ENCODE results near the gene MAP6D1.

Gene MAP6D1

DNA sequence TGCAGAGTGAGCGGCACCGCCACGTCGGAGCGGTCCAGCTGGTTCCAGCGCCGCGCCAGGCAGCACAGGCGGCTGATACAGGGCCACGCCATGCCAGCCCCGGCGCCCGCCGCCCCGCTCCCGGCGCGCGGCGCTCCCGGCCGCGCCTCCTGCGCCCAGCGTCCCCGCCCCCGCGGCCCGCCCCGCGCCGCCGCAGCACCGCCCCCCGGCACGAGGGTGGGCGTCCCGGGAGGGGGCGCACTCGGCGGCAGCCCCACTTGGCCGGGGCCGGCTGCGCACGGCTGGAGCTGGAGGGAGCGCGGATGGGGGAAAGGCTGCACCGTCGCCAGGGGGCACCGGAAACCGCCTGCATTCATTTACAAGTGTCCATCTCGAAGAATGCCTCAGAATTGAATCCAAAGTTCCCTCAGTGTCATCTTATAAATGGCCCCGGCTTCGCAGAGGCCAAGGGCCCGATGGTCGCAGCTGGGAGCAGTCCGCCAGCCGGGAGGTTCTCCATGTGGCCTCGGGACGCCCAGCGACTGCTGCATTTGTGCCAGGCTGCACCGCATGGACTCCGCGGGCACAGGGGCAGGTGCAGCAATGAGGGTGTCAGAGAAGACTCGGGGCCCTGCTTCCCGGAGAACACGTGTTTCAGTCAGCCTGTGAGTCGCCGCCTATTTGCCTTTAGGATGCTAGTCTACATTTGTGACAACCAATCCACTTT, at the start of gene MAP6D1:
TSS of gene MAP6D1 (minus strand) at position 122 of the 706 bp plus-strand sequence. CDS start at position 92, 30 bp downstream.
- no peak for DNase-seq

DNA sequence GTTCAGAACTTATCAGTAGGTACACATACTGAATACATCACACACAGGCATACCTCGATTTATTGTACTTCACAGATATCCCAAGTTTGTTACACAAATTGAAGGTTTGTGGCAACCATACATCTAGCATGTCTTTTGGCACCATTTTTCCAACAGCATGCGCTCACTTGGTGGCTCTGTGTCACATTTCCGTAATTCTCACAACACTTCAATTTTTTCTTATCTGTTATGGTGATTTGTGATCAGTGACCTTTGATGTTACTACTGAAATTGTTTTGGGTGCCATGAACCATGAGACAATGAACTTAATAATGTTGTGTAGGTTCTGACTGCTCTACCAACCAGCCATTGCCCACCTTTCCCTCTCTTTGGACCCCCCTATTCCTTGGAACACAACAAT, 48.5 kb upstream of the MAP6D1 start:
- no peak for DNase-seq

DNA sequence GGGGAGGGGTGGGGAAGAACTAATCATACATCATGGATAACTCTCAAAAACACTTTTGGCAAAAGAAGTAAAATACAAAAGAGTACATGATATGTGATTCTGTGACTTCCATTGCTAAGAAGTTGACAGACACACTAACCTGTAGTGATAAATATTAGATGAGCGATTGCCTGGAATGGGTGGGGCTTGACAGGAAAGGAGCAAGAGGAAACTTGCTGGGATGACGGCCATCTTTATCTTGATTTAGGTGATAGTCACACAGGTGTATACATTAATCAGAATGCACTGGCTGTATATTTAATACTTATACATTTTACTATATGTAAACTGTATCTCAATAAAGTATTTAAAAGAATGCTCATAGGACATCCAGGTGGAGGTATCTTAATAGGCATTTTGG, 46.2 kb upstream of the MAP6D1 start:
- no peak for DNase-seq

DNA sequence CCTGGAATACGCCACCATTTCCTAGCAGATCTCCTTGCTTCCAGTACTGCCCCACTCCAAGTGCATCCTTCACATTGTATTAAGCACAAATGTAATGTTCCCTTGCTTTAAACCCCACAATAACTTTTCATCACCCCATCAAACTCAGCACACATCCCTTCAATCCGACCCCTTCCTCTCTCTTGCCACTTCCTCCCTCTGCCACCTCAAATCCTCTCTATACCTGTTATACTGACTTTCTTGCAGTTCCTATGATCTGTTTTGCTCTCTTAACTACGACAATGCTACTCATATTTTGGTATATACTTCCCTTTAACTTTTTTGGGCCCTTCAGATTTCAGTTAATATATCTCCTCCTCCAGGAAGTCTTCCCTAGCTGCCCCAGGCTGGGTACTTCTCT, 45.2 kb upstream of the MAP6D1 start:
- no peak for DNase-seq

DNA sequence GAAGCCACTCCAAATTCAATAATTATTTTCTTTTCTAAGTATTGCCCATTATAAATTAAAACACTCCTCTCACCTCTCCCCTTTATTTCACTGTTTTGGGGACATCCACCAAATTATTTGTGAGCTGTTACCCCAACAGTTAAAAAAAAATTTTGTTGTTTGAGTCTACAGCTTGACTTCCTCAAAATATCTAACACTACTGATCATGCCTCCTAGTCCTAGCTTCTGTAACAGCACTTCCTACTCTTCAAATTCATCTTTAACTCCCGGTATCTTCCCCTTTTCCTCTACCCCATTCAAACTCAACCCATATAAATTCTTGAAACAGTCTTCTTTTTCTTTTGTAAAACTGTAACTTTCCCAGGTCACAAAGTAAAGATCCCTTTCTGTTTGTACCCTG, 43.4 kb upstream of the MAP6D1 start:
- DNase-seq = no peak

DNA sequence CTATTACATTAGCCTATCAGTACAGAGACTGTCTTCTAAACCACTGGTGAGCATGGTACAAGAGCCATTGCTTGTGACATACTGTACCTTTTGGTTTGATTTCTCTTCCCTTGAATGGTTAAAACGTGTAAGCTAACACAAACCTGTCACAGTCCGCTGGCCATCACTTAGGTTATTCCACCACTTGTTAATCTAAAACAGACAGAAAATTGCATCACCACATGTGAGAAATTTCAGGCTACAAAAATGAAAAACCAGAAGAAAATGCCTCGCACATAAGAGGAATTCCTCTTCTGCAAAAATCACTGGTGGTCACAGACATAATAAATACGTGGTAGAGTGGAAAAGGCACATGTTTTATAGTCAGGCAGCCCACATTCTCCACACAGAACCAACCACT, 37.2 kb upstream of the MAP6D1 start:
- DNase-seq = no peak

DNA sequence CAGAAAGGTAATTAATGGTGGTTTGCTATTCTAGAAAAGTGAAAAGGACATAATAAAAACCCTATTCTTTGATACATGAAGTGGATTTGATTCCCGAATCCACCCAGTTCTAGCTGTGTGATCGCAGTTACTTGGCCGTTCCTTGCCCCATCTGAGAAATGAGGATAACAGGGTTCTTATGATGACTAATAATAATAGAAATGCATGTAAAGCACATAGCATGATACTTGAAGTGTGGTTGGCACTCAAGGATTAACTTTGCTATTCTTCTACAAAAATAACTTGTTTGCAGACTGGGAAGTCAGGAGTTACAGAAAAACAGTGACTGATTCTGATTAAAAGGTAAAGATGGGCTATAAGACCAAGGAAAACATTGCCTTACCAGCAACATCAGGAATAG, 32.5 kb upstream of the MAP6D1 start:
- no peak for DNase-seq

DNA sequence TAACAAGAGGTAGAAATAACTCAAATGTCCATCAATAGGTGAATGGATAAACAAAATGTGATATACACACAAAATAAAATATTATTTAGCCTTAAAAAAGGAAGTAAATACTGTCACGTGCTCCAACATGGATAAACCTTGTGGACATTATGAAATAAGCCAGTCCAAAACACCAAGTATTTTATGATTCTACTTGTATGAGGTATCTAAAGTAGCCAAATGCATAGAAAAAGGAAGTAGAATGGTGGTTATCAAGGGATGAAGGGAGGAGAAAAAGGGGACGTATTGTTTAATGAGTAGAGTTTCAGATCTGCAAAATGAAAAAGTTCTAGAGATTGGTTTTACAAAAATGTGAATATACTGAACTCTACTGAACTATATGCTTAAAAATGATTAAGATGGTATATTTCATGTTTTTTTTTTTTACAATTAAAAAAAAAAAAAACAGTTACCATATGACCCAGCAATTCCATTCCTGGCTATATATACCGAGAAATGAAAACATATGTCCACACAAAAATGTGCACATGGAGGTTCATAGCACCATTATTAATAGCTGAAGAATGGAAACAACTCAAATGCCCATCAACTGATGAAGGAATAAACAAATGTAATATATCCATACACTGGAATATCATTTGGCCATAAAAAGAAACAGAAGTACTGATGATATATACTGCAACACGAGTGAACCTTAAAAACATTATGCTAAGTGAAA, 29.1 kb upstream of the MAP6D1 start:
- no peak for DNase-seq

DNA sequence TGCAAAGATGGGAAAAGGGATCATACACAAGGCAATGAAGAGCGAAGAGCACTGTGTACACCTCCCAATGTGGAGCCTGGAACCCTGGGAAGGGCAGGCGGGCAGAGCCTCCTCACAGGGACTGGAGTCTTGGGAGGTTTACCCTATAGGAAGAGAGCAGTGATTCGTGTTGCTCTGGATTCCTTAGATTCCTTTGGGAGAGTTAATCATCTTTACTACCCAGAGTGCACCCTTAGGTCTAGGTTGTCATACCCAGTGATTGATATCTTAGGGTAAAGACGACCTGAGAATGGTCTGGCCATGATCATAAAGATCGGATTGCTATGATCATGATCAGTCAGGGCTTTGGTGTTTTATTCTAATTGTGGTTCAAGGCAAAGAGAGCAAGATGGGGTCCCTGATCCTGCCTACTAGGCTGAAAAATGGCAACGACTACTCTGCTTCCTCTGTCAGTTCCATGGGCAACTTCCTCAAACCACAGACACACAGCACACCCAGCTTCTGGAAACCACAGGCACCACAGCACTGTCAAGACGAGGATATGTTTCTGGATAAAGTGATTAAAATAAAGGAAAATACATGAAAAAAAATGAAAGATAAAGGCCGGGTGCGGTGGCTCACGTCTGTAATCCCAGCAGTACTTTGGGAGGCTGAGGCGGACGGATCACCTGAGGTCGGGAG, 20.4 kb upstream of the MAP6D1 start:
- DNase-seq = no peak

DNA sequence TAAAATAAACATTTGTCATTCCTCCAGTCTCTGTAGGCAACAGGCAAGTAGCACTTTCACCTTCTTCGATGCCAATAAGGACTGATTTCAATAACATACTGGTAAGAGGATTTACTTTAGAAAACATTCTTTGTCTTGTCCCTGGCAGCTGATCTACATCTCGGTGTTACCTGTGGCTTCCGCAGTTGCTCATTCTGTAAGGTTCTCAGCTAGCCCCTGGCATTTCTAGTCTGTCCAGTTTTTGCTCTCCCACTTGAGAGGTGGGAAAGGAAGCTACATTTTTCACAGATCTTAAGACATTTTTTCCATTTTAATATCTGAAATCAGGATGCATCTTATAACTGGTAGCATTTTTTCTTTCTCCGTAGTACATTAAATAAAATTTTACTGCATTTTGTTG, 19.7 kb upstream of the MAP6D1 start:
- DNase-seq = no peak

DNA sequence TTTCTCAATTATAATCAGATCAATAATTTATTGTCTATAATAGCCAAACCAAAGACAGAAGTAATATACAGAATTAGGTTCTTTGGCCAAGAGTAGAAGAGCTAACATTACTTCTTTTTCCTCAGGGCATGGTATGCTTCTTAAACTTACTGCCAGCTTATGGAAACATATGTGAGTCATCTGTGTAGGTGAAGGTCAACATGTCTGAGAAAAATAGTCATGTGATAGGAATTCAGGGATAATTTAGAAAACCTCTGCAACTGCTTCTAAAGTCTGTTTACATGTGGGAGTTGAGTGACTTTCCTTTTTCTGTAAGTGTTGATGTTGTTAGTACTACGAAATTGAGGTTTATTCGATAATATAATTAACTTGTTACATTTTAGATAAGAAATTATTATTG, 19.2 kb upstream of the MAP6D1 start:
- DNase-seq = no peak

DNA sequence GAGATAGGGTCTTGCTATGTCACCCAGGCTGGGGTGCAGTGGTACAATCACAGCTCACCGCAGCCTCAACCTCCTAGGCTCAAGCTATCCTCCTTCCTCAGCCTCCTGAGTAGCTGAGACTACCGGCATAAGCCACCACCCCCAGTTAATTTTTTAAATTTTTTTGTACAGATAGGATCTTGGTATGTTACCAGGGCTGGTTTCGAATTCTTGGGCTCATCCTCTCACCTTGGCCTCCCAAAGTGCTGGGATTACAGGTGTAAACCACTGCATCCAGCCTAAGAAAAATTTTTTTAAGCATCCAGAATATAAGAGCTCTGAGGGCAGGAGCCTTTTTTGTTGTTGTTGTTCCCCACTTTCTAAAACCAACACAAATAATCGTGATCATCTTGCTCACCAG, 14.4 kb upstream of the MAP6D1 start:
- DNase-seq = no peak

DNA sequence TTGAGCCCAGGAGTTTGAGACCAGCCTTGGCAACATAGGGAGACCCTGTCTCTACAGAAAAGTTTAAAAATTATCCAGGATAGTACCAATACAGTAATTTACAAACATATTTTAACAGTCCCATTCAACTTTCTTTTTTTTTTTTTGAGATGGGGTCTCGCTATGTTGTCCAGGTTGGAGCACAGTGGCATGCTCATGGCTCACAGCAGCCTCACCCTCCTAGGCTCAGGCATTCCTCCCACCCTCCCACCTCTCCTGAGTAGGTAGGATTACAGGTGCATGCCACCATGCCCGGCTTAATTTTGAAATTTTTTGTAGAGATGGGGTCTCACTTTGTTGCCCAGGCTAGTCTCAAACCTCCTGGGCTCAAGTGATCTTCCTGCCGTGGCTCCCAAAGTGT, 12.5 kb upstream of the MAP6D1 start:
- no peak for DNase-seq

DNA sequence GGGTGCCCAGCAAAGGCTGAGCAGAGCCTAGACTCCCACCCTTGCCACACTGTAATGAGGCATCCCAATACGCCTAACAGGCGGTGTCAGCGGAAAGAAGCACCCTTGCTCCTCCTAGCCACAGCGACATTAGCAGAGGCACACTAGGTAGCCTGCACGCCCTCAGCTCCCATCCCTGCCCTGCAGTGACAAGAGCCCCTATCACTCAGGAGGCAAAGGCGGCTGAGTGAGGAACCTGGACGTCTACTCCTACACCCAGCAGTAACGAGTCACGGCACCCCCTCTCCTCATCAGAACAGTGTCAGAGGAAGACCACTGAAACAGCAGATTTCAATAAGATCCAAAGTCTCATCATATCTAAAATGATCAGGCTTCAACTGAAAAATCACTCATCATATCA, 12.0 kb upstream of the MAP6D1 start:
- no peak for DNase-seq

DNA sequence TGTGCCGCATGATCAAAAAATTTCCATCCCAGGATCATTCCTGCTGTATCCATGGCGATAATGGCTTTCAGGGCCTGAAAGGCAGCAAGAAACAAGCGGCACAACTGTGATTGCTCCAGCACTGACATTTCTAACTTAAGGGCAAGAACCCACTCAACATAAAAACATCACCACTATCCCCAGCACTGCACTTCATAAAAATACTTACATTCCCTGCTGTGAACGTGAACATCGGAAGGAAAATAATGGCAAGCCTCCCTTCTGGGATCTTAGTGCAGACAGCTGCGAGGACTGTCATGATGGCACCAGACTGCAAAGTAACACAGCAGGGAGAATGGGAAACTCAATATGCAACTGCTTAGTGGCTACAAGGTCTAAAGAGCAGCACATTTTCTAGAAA, 8.1 kb upstream of the MAP6D1 start:
- no peak for DNase-seq

DNA sequence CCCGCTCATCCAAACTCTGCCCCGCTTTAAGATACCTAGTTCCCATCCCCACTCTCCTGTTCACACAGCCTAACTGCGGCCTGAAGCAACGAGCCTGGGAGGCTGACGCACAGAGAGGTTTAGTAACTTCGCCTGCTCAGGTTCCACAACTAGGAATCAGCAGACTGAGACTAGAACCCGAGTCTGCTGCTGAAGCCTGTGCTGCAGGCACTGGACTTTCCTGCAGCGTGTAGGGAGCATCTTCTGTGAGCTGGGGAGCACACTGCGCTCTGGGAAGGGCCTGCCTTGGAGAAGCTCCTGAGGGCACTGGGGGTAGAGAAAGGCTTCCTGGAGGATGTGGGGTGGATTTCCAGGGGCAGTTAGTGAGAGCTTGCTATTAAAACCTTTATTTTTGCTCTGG, 4.8 kb upstream of the MAP6D1 start:
- no peak for DNase-seq

DNA sequence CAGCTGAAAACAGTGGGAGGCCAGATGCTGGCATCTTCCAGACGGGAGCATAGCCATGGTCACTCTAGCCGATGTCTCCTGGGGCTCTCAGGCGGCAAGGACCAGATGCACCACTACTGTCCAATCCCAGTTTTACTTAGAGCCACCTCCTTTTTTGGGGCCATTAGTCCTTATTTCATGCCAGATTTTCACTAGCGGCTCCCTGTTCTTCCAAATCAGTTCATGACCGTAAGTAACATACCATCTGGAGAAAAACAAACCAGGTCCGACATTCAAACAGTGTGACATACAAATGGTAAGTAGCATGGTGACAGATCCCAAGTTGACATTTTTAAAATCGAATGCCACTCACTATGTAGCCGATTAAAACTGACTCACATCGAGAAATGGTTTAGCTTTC, 4.1 kb upstream of the MAP6D1 start:
- DNase-seq = no peak

DNA sequence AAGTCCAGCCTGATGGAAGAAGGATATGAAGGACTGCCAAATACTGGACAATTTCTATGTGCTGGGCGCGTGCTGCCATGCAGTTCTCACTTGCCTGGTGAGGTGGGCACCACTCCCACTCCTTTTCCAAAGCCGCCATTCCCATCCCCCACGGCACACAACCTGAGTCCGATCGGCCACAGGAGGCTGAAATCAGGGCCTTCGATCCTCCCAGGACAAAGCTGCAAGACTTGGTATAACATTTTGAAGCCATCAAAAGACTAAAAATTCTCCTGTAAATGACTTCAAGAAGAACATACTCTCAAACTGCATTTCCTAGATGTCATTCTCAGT, 3.1 kb upstream of the MAP6D1 start:
- no peak for DNase-seq

DNA sequence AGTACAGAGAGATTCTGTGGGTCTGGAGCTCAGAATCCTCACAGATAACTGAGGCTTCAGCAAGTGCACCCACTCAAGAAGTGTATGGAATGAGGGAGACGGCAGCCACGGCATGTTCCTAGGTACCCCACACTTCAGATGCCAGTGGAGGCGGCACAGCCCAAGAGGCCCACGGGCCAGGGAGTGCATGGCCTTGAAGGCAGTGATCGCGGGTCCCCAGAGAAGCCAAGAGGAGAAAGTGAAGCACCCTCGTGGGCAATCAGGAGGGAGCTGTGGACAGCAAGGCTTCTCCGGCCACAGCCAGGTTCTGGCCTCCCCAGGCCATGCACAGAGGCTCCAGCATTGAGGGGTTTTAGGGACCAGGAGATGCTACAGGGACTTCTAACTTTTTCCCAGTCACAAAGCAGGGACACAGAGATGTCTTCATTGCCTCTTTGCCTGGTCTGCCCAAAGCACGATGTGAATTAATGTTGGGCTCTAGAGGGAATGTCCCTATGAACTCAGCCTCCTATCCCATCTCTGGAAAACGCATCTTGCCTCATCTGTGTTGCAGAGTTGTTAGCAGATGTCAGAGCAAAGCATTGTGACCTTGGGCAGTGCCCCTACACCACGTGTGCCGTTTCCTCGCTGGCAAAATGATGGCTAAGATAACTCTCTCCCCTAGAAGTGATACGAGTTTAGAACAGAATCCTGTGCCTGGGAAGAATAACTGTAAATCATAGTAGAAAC, 2.6 kb upstream of the MAP6D1 start:
- DNase-seq = no peak

DNA sequence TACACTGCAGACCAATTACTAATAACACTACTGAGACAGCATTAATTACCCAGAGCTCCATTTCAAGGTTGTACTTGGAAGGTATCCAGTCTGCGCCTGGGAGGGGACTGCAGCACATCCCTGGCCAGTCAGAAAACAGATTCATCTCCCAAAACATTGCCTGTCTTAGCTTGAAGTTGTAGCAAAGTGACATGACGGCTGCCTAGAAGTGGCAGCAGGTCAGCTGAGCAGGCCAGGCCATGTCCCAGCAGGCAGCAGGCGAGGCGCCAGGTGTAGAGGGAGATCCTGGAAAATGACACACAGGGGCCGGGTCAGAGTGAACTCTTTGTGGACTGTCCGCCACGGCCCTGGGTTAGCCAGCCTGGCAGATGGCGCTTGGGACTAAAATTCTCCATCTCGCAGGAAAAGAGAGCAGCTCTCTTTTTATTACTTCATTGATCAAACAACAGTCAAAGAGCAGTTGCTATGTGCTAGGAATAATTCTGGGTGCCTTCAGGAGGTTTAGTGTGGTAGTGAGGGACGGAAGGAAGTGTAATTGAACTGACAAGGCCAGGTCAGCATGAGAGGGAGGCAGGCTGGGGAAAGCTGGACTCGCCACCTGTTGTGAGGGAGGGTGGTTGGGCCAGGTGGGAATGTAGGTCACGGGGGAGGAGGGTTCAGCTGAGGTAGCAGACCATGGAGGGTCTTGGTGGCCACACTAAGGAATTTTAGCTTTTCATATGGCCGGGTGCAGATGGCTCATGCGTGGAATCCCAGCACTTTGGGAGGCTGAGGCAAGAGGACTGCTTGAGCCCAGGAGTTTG, 1.3 kb upstream of the MAP6D1 start:
- DNase-seq = no peak

DNA sequence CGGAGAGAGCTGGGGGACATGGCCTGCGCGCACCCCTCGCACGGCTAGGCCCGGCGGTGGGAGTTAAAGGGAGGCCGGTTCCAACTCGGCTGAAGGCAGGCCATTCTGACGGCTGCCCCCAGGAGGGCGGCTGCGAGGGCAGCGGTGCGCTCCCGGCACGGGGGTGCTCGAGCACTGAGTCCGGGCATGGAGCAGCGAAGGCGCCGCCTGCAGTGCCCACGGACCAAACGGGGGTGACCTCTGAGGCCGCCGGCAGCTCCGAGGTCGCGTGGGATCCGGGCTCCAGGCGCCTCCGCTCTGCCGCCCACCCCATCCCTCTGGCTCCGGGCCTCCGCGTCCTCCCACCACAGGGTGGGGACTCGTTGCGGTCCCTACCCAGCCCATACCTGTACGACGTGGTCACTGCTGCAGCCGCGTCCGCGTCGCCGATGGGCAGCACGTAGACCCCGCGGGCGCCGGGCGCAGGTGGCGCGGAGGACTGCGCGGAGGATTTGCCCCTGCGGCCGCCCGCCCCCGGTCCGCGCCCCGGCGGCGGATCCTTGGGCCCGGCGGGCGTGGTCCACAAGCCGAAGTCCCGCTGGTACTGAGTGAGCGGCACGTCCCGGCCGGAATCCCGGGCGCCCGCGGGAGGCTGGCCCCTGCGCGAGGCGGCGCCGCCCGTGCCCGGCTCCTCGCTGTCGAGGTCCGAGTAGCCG, 469 bp downstream of the MAP6D1 start:
- DNase-seq = no peak

DNA sequence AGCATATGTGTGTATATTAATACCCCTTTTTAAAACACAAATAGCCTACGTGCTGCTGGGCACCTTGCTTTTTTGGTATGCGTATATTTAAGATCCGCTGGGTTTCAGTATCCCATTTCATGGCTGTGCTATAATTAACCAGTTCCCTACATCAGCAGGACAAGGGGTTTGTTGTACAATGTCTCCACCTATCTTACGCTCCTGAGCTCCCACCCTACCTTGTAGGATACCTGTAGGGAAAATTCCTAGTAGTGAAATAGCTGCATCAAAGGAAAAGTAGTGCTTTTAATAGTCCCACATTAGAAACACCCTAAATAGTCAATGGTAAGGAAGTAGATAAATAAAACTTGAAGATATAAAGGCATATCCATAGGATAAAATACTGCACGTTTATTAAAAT, 1.4 kb downstream of the MAP6D1 start:
- no peak for DNase-seq
